Measurements from ENCODE around the gene MYO5A. TPM values are rescaled to one million over a fixed set of nuclear protein-coding genes. Genes with fewer than 3 reads are reported as not detected.
"Not testable (repeated sequence)": the region's sequence is repeated elsewhere in the genome, so short reads cannot be mapped to it uniquely, and the experiment has no call there.

The MYO5A gene
- 10 to 100 TPM; 10.3 to 26.0 (median 22.7) TPM for total RNA-seq

- Histone ChIP-seq H3K4me3 (peak within 1 kb of the TSS; percentile 79 to 93), H3K9me3 (no peaks in the 10 kb centered on the region), H3K36me3 (no peaks in the 10 kb centered on the region), H3K27ac (peak within 1 kb of the TSS; percentile 79 to 92), H3K4me1 (no peaks in the 10 kb centered on the region), H3K27me3 (no peaks in the 10 kb centered on the region)
- TF ChIP-seq POLR2A (IDR thresholded peaks at IDR 0.05) (peak; percentile 5 to 41), CTCF (IDR thresholded peaks at IDR 0.05) (peak in 3 of 4 experiments; percentile 19 to 49 (median 34))
- DNase-seq: peak; percentile 61 to 65
- intact Hi-C loops (cut with DNase I; ENCODE audit: low total_unique reads): no loop called here
These were observed at the start of gene MYO5A for GRCh38 chr15:52528564-52529340. MYO5A (minus strand) TSS chr15:52528880; CDS start chr15:52528806, 74 bp downstream.

- no peak overlapping the region for H3K4me3 ChIP-seq
- TF ChIP-seq POLR2A (IDR thresholded peaks at IDR 0.05) (no peak), CTCF (IDR thresholded peaks at IDR 0.05) (no peak)
- no peaks in the 10 kb centered on the region for H3K36me3 ChIP-seq
- H3K27me3 ChIP-seq: no peaks in the 10 kb centered on the region
- no peaks in the 10 kb centered on the region for H3K9me3 ChIP-seq
- intact Hi-C loops (cut with DNase I; ENCODE audit: low total_unique reads): no loop called here
- H3K27ac ChIP-seq: no peak overlapping the region
- H3K4me1 ChIP-seq: no peaks in the 10 kb centered on the region
- no peak for DNase-seq
These were observed 48.0 kb upstream of the MYO5A start for GRCh38 chr15:52576692-52577091.

GRCh38 chr15:52575573-52575972 lies 46.9 kb upstream of the MYO5A start:
- H3K9me3 ChIP-seq; H3K27me3 ChIP-seq; DNase-seq; H3K27ac ChIP-seq; H3K4me1 ChIP-seq; H3K36me3 ChIP-seq; H3K4me3 ChIP-seq; intact Hi-C loops (cut with DNase I; ENCODE audit: low total_unique reads): not testable (repeated sequence)

- Histone ChIP-seq H3K36me3 (no peaks in the 10 kb centered on the region), H3K4me3 (no peak overlapping the region), H3K27me3 (no peaks in the 10 kb centered on the region), H3K9me3 (no peaks in the 10 kb centered on the region), H3K27ac (no peak overlapping the region), H3K4me1 (no peaks in the 10 kb centered on the region)
- TF ChIP-seq POLR2A (IDR thresholded peaks at IDR 0.05) (no peak), CTCF (IDR thresholded peaks at IDR 0.05) (no peak)
- intact Hi-C loops (cut with DNase I; ENCODE audit: low total_unique reads): no loop called here
- no peak for DNase-seq
These were observed 46.4 kb upstream of the MYO5A start for GRCh38 chr15:52575072-52575471.

GRCh38 chr15:52574623-52575022 lies 45.9 kb upstream of the MYO5A start:
- H3K36me3 ChIP-seq; H3K9me3 ChIP-seq; H3K4me3 ChIP-seq; H3K4me1 ChIP-seq; H3K27ac ChIP-seq; intact Hi-C loops (cut with DNase I; ENCODE audit: low total_unique reads); DNase-seq; H3K27me3 ChIP-seq: not testable (repeated sequence)

GRCh38 chr15:52568601-52569585 lies 40.2 kb upstream of the MYO5A start, which contains the start of gene ARPP19:
ARPP19 (minus strand) TSS chr15:52569030; CDS start chr15:52568892, 138 bp downstream.
- Histone ChIP-seq H3K27me3 (no peaks in the 10 kb centered on the region), H3K27ac (peak within 1 kb of the TSS; percentile 86 to 94), H3K36me3 (no peaks in the 10 kb centered on the region), H3K4me1 (no peaks in the 10 kb centered on the region), H3K4me3 (peak within 1 kb of the TSS; percentile 37 to 76), H3K9me3 (no peaks in the 10 kb centered on the region)
- intact Hi-C loops (cut with DNase I; ENCODE audit: low total_unique reads): no loop called here
- peak; percentile 87 to 93 for DNase-seq
- peak; percentile 73 to 85 for TF ChIP-seq POLR2A (IDR thresholded peaks at IDR 0.05)
- peak in 2 of 4 experiments; percentile 7 to 25 for TF ChIP-seq CTCF (IDR thresholded peaks at IDR 0.05)
